Activated naive CD8-positive, alpha-beta T cell treated with anti-CD3 and anti-CD28 coated beads, Interleukin-2, amount 50 U/mL, for 24 hours (primary cell): ENCODE data around the gene KRT6C.
"Not testable (repeated sequence)": the region's sequence is repeated elsewhere in the genome, so short reads cannot be mapped to it uniquely, and the experiment has no call there.

Experiments used
- ATAC-seq: fragments of 150-1000 bp; cut with Tn5 transposase; one replicate; pipeline ENCODE4 v1.10.0; 2021
- DNase-seq: peaks from one replicate; pipeline ENCODE4 v3.0.0; 2021
- H3K27ac Mint-ChIP-seq: one replicate; pipeline ENCODE4 v1.8.0; 2021; ENCODE audit warnings: mild to moderate bottlenecking, mixed read lengths
- H3K27me3 Mint-ChIP-seq: one replicate; pipeline ENCODE4 v1.8.0; 2021; ENCODE audit warnings: mixed read lengths
- H3K36me3 Mint-ChIP-seq: one replicate; pipeline ENCODE4 v1.8.0; 2021; ENCODE audit warnings: low read depth, mixed read lengths
- H3K4me1 Mint-ChIP-seq: one replicate; pipeline ENCODE4 v1.8.0; 2021; ENCODE audit warnings: mixed read lengths
- H3K4me3 Mint-ChIP-seq: one replicate; pipeline ENCODE4 v1.8.0; 2021; ENCODE audit warnings: mild to moderate bottlenecking, moderate library complexity, mixed read lengths
- H3K9me3 Mint-ChIP-seq: one replicate; pipeline ENCODE4 v1.8.0; 2021; ENCODE audit warnings: mixed read lengths

The KRT6C gene

GRCh38 chr12:52513736-52514135, 40.1 kb upstream of the KRT6C start:
- Mint-ChIP-seq H3K4me1 (no peaks in the 10 kb centered on the region), H3K36me3 (no peaks in the 10 kb centered on the region)
- ATAC-seq = no peak

GRCh38 chr12:52508211-52508610, 34.6 kb upstream of the KRT6C start:
- Mint-ChIP-seq H3K36me3 (no peaks in the 10 kb centered on the region), H3K27me3 (peaks cover 42% of the 10 kb centered on the region), H3K4me1 (no peaks in the 10 kb centered on the region), H3K4me3 (no peak overlapping the region), H3K27ac (no peak overlapping the region), H3K9me3 (no peaks in the 10 kb centered on the region)
- ATAC-seq = no peak
- DNase-seq = no peak

More at GRCh38 chr12:52513736-52514135, 40.1 kb upstream of the KRT6C start:
- DNase-seq = no peak
- peaks cover 18% of the 10 kb centered on the region for H3K27me3 Mint-ChIP-seq
- H3K4me3 Mint-ChIP-seq = no peak overlapping the region
- no peaks in the 10 kb centered on the region for H3K9me3 Mint-ChIP-seq
- H3K27ac Mint-ChIP-seq = no peak overlapping the region

DNA sequence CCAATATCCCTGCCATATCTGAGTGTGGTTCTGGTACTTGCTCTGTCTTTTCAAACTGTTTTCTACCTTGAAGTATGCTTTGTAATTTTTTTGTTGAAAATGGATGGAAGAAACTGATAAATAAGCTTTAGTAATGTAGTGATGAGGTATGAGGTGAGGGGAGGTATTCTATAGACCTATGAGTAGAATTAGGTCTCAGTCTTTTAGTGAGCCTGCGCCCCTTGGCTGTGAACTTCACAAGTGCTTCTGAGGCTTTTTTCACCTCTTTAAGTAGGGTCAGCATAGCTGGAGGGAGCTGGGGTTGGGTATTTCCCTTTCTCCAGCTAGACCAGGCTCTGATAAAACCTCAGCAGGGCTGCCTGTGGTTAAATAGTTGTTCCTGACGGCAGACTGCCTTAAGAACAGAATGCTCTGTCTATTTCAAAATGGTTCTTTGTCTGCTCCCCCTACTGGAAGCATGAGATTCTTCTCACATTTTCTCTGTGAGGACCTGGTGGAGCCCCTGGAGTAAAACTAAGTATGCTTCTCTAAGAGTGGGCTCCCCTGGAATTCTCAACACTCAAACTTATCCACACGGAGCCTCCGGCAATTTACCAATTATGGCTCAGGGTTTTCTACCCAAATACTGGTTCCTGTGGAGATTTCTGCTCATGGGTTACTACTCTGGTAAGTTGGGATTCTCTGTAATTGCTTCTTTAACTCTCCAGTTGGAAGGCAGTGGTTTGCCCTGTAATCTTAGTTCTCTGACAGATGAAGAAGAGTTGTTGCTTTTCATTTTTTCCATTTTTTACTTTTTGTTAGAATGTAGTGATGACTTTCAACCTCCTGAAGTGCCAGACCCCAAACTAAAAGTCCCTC, 33.5 kb upstream of the KRT6C start:
- peak; percentile 33 for ATAC-seq
- no peaks in the 10 kb centered on the region for H3K4me1 Mint-ChIP-seq

GRCh38 chr12:52502877-52503276, 29.3 kb upstream of the KRT6C start:
- peaks cover 19% of the 10 kb centered on the region for H3K27me3 Mint-ChIP-seq
- ATAC-seq = no peak
- H3K9me3 Mint-ChIP-seq = no peaks in the 10 kb centered on the region
- DNase-seq = no peak
- no peak overlapping the region for H3K4me3 Mint-ChIP-seq
- H3K27ac Mint-ChIP-seq = no peak overlapping the region
- H3K36me3 Mint-ChIP-seq = no peaks in the 10 kb centered on the region
- H3K4me1 Mint-ChIP-seq = no peaks in the 10 kb centered on the region

More for the DNA sequence above, 33.5 kb upstream of the KRT6C start:
- no peak overlapping the region for H3K4me3 Mint-ChIP-seq
- peaks cover 35% of the 10 kb centered on the region for H3K27me3 Mint-ChIP-seq
- no peak for DNase-seq
- no peaks in the 10 kb centered on the region for H3K36me3 Mint-ChIP-seq
- H3K27ac Mint-ChIP-seq = no peak overlapping the region
- no peaks in the 10 kb centered on the region for H3K9me3 Mint-ChIP-seq

DNA sequence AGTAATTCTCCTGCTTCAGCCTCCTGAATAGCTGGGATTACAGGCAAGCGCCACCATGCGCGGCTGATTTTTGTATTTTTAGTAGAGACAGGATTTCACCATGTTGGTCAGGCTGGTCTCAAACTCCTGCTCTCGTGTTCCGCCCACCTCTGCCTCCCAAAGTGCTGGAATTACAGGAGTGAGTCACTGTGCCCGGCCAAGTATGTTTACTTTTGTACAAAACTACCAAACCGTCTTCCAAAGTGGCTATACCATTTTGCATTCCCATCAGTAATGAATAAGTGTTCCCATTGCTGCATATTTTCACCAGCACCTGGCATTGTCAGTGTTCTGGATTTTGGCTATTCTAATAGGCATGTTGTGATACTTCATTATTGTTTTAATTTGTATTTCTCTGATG, 27.9 kb upstream of the KRT6C start:
- DNase-seq = no peak
- no peak for ATAC-seq
- Mint-ChIP-seq H3K27me3 (peaks cover 10% of the 10 kb centered on the region), H3K4me1 (no peaks in the 10 kb centered on the region), H3K4me3 (no peak overlapping the region), H3K36me3 (no peaks in the 10 kb centered on the region), H3K9me3 (no peaks in the 10 kb centered on the region), H3K27ac (no peak overlapping the region)

DNA sequence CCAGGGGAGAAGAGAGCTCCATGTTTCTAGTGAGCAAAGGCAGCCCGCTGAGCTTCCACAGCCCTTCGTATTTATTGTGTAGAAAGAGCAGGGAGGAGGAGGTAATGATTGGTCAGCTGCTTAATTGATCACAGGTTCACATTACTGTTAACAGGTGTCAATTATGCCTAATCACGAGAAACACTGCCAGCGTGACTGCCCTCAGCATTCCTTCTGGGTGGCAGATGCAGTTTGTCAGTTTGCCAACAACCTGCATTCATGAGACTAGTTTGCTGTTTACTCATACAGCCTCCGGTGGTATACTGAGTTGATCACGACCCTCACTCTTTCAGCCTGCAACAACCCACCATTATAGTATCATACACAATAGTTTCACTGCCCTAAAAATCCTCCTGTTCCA, 27.0 kb upstream of the KRT6C start:
- H3K4me1 Mint-ChIP-seq, H3K27ac Mint-ChIP-seq, ATAC-seq, DNase-seq, H3K36me3 Mint-ChIP-seq, H3K4me3 Mint-ChIP-seq, H3K27me3 Mint-ChIP-seq, H3K9me3 Mint-ChIP-seq: not testable (repeated sequence)

DNA sequence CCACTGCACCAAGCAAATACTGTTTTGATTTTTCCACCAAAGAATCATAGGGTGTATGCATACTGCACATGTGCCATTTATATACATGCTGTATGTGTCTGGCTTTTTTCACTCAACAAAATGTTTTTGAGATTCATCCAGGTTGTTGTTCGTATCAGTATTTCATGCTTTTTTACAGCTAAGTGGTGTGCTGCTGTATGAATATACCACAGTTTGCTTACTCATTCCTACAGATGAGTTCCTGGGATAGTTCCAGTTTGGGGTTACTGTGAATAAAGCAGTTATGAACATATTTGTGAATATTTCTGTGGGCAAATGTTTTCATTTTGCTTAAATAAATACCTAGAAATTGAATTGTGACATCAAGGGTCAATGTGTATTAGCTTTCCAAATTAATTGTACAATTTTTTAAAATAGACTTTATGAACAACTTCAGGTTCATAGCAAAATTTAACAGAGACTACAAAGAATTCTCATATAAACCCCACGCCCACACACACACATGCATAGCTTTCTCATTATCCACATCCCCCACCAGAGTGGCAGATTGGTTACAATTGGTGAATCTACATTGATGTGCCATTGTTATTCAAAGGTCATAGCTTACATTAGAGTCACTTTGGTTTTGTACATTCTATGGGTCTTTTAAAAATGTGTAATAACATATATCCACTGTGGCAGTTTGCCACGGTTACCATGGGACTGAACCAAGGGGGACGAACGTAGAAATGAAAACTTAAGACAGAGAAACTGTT, 26.4 kb upstream of the KRT6C start:
- Mint-ChIP-seq H3K9me3 (no peaks in the 10 kb centered on the region), H3K4me3 (no peak overlapping the region), H3K27ac (no peak overlapping the region), H3K36me3 (no peaks in the 10 kb centered on the region), H3K27me3 (no peaks in the 10 kb centered on the region), H3K4me1 (no peaks in the 10 kb centered on the region)
- DNase-seq (no peak), ATAC-seq (no peak)

DNA sequence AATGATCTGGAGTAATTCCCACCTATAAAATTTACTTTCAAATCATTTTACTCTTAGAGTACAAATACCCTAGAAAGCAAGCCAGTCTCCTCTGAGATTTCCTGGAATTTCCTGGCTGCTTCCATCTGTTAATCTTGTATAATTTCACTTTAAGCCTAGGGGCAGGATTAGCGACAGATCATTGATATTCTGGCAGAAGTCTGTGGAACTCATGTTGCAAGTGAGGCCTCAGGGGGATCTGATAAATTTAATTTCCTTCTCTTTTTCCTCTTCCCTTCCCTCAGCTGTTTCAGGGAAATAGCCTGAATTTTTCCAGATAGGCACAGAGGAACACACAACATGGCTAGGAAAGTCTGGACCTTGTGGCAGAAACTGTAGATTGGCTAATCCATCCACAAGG, 25.3 kb upstream of the KRT6C start:
- no peaks in the 10 kb centered on the region for H3K36me3 Mint-ChIP-seq
- H3K9me3 Mint-ChIP-seq = no peaks in the 10 kb centered on the region
- no peak overlapping the region for H3K27ac Mint-ChIP-seq
- peaks cover under 1% of the 10 kb centered on the region for H3K27me3 Mint-ChIP-seq
- DNase-seq (no peak), ATAC-seq (no peak)
- H3K4me1 Mint-ChIP-seq = no peaks in the 10 kb centered on the region
- no peak overlapping the region for H3K4me3 Mint-ChIP-seq

DNA sequence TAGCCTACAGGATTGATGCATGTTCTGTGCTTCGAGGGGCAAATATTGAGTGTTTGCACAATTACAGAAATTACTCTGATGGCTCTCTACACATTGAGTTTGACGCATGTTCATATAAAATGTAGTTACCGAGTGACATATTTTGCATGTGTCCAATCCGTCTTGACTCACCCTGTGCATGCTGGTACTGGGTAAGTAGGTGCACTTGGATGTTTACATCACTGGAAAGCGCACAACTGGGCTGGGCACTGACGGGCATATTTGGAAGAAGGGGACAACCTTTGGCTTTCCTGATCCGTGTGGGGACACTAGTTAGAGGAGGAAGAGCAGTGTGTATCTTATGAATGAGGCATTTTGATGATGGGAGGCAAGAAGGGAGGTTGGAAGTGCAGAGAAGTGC, 24.4 kb upstream of the KRT6C start:
- no peak overlapping the region for H3K4me3 Mint-ChIP-seq
- peaks cover 10% of the 10 kb centered on the region for H3K27me3 Mint-ChIP-seq
- no peak for ATAC-seq
- H3K27ac Mint-ChIP-seq = no peak overlapping the region
- no peaks in the 10 kb centered on the region for H3K9me3 Mint-ChIP-seq
- H3K36me3 Mint-ChIP-seq = no peaks in the 10 kb centered on the region
- H3K4me1 Mint-ChIP-seq = no peaks in the 10 kb centered on the region
- no peak for DNase-seq

GRCh38 chr12:52496590-52497071, 23.0 kb upstream of the KRT6C start:
- no peaks in the 10 kb centered on the region for H3K36me3 Mint-ChIP-seq
- H3K9me3 Mint-ChIP-seq = no peaks in the 10 kb centered on the region
- ATAC-seq (no peak), DNase-seq (no peak)
- H3K27me3 Mint-ChIP-seq = peaks cover 14% of the 10 kb centered on the region
- H3K27ac Mint-ChIP-seq = no peak overlapping the region
- H3K4me3 Mint-ChIP-seq = no peak overlapping the region
- no peaks in the 10 kb centered on the region for H3K4me1 Mint-ChIP-seq

DNA sequence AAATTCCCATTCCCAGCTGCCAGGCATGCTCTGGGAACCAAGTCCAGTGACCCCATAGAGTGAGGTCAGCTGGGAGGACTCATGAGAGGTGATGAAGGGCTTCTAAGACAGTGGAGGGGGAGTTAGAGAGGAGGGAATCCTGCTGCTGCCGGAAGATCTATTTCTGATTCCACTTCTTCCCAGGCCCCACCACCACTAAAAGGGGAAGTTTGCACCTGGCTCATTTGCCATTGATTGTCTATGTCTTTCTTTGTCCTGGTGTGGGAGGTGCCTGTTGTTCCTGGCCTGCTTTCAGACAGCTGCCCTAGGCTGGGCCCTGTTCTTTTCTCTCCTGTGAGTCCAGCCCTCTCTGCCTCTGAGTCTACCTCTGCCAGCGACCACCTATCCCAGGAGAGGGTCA, 22.4 kb upstream of the KRT6C start:
- Mint-ChIP-seq H3K4me3 (no peak overlapping the region), H3K9me3 (no peaks in the 10 kb centered on the region), H3K27ac (no peak overlapping the region), H3K36me3 (no peaks in the 10 kb centered on the region), H3K4me1 (no peaks in the 10 kb centered on the region), H3K27me3 (peaks cover 18% of the 10 kb centered on the region)
- ATAC-seq (no peak), DNase-seq (no peak)

DNA sequence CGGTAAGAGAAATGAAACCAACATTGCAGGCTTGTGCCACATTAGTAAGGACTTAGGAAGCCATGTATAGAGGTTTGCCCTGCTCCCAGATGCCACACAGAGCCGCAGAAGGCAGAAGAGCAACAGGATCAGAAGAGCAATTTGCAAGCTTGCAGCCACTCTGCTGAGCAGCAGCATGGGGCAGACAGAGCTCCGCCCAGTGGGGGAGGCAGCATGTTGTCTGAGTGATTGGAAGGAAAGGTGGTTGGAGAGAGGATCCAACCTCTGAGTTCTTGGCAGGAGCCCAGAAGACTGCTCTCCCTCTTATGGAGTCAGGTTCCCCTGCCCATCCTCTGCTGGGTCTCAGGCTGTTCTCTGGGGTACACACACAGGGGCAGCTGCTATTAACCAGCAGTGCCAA, 21.8 kb upstream of the KRT6C start:
- Mint-ChIP-seq H3K4me3 (no peak overlapping the region), H3K36me3 (no peaks in the 10 kb centered on the region), H3K27me3 (peaks cover 20% of the 10 kb centered on the region), H3K27ac (no peak overlapping the region), H3K9me3 (no peaks in the 10 kb centered on the region), H3K4me1 (no peaks in the 10 kb centered on the region)
- ATAC-seq = no peak
- no peak for DNase-seq

DNA sequence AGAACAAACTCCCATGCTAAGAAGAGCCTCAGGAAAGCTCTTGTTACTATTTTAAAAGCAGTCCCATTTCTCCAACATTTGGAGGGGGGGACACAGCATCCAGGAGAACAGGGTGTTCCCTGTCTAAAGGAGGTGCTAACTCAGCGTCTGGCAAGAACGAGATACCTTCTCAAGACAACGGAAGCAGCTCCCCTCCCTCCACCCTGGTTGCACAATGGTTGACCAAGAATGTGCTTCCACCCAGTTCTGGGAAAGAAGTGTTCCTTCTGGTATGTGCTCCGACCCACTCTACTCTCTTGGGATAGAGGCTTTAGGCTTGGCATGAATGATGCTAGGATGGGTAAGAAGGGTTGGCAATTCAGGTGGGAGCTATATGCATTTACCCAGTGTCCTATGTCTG, 20.9 kb upstream of the KRT6C start:
- DNase-seq = no peak
- ATAC-seq = no peak
- H3K27ac Mint-ChIP-seq = no peak overlapping the region
- no peaks in the 10 kb centered on the region for H3K9me3 Mint-ChIP-seq
- H3K36me3 Mint-ChIP-seq = no peaks in the 10 kb centered on the region
- H3K27me3 Mint-ChIP-seq = peaks cover 20% of the 10 kb centered on the region
- H3K4me3 Mint-ChIP-seq = no peak overlapping the region
- no peaks in the 10 kb centered on the region for H3K4me1 Mint-ChIP-seq

DNA sequence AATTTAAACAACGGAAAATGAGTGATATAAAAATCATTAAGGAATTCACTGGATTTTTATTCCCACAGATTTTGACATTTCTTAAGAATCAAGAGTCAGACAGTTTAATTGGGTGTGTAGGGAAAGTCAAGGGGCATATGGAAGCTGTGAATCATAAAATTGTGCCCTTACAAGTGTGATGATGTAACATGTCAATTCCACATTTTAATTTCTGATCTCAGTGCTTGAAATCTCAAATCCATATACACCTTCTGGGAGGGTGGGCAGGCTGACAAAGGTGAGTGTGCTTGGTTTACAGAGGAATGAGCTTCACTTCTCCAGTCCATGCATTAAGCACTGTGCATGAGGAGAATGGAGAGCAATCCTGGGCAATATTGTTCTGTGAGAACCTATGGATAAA, 20.5 kb upstream of the KRT6C start:
- DNase-seq = no peak
- no peak for ATAC-seq
- Mint-ChIP-seq H3K9me3 (no peaks in the 10 kb centered on the region), H3K27me3 (peaks cover 20% of the 10 kb centered on the region), H3K4me3 (no peak overlapping the region), H3K27ac (no peak overlapping the region), H3K36me3 (no peaks in the 10 kb centered on the region), H3K4me1 (no peaks in the 10 kb centered on the region)

DNA sequence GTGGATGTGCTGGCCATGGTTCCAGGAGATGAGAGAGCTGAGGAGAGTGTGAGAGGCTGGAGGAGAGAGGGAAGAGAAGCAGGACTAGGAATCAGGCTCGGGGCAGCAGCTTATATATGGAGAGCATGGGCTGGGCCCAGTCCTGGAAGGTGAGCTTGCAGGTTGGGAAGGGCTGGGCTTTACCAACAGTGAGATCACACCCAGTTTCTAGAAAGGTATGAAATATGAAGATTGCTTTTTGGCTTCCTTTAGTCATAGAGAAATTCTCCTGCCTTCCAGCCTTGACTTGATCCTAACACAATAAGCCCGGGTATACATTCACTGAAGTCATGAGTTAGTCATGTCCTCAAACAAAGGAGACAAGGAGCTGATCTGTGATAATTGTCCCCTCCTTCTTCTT, 19.6 kb upstream of the KRT6C start, which contains the start of gene KRT6A:
Gene KRT6A (minus strand): TSS at position 86 of the 400 bp plus-strand sequence. CDS start 69 bp downstream, at position 17.
- DNase-seq (no peak), ATAC-seq (no peak)
- Mint-ChIP-seq H3K9me3 (no peaks in the 10 kb centered on the region), H3K36me3 (no peaks in the 10 kb centered on the region), H3K4me1 (no peaks in the 10 kb centered on the region), H3K27ac (no peak within 1 kb of the TSS), H3K27me3 (peaks cover 20% of the 10 kb centered on the region), H3K4me3 (no peak within 1 kb of the TSS)
